ENCODE data around the gene EDNRB.

- no peak for TF ChIP-seq CTCF (IDR thresholded peaks at IDR 0.05)
- TF ChIP-seq POLR2A (IDR thresholded peaks at IDR 0.05) = no peak
- TF ChIP-seq EP300 (IDR thresholded peaks at IDR 0.05) = no peak
Observed at GRCh38 chr13:77893066-77893465, 25.6 kb downstream of the EDNRB start.
